Lung (tissue), 12 donors: Measurements from ENCODE around the gene IGSF23. TPM values are rescaled to one million over a fixed set of nuclear protein-coding genes. Genes with fewer than 3 reads are reported as not detected.

ENCODE experiments used
- ATAC-seq: fragments of 200-7000 bp; cut with Tn5 transposase; one replicate; pipeline ENCODE4 v1.9.1; 2020; ENCODE audit warnings: moderate number of reproducible peaks; ENCODE audit not compliant: insufficient read depth, low FRiP score
- DNase-seq, 3 donors: peaks; one replicate each; pipeline ENCODE4 v3.0.0-alpha.2; 2013 to 2017
- H3K27ac ChIP-seq, 2 donors: one replicate each; pipeline ENCODE4 v1.5.1; 2013; ENCODE audit warnings: mild to moderate bottlenecking in 2 of 2, moderate library complexity in 2 of 2, control low read depth in 1 of 2, inconsistent platforms in 1 of 2, low read depth in 1 of 2, low read length in 1 of 2
- H3K27me3 ChIP-seq, 3 donors: one replicate each; pipeline ENCODE4 v1.5.1; 2013; ENCODE audit warnings: low read length in 2 of 3; ENCODE audit not compliant: control insufficient read depth in 3 of 3, insufficient read depth in 3 of 3
- H3K36me3 ChIP-seq, 4 donors: one replicate each; pipeline ENCODE4 v1.5.1; 2013; ENCODE audit warnings: low read length in 4 of 4, mild to moderate bottlenecking in 1 of 4, moderate library complexity in 1 of 4; ENCODE audit not compliant: control insufficient read depth in 4 of 4, insufficient read depth in 4 of 4
- H3K4me1 ChIP-seq, 5 donors: one replicate each; pipeline ENCODE4 v1.5.1; 2013; ENCODE audit warnings: low read length in 5 of 5, mild to moderate bottlenecking in 2 of 5, moderate library complexity in 1 of 5; ENCODE audit not compliant: control insufficient read depth in 5 of 5, insufficient read depth in 5 of 5
- H3K4me3 ChIP-seq: one replicate; pipeline ENCODE4 v1.5.1; 2013; ENCODE audit warnings: mild to moderate bottlenecking, control low read depth, moderate library complexity
- H3K9ac ChIP-seq, 2 donors: one replicate each; pipeline ENCODE4 v1.5.1; 2013; ENCODE audit warnings: low read length in 2 of 2, control low read depth in 1 of 2; ENCODE audit not compliant: insufficient read depth in 1 of 2
- H3K9me3 ChIP-seq, 4 donors: one replicate each; pipeline ENCODE4 v1.5.1; 2013; ENCODE audit warnings: low read length in 3 of 4, mild to moderate bottlenecking in 1 of 4, moderate library complexity in 1 of 4; ENCODE audit not compliant: control insufficient read depth in 4 of 4, insufficient read depth in 3 of 4
- CTCF ChIP-seq: IDR thresholded peaks from 2 replicates; pipeline ENCODE4 v1.5.1; 2012; ENCODE audit warnings: mild to moderate bottlenecking; ENCODE audit errors: control extremely low read depth, extremely low read depth
- WGBS, 2 donors: extraction: QIAGEN DNeasy Blood & Tissue Kit; methylation state at CpG; one replicate each; pipeline ENCODE4 v1.1.7; 2013; 5-methylcytosine and 5-hydroxymethylcytosine counted together
- polyA plus RNA-seq, 2 donors: library from polyadenylated mRNA; stranded (reverse); fragments of 200-250 nt; gene quantifications; one replicate each; pipeline ENCODE4 v1.2.1, GENCODE V29; 2013
- total RNA-seq, 2 donors: library from RNA; depleted of rRNA in 1 of 2; stranded (reverse); fragments of >200 nt in 1 of 2; gene quantifications; one replicate each; pipeline ENCODE4 v1.2.1, GENCODE V29; 2014 to 2021
- donor health status: control.
- donor health status: control.
- donor health status: Bipolar disorder and iron deficiency.
- donor health status: healthy.
- donor health status: DM: yes; HTN: yes; CAD: no.

The IGSF23 gene
- total and polyA plus RNA-seq, 4 donors = not detected

- TF ChIP-seq CTCF = no peak
- DNase-seq = no peak
- no peak for ATAC-seq
- Histone ChIP-seq H3K27ac (no peak overlapping the region), H3K4me1 (peaks cover 0 to 8% (median 4%) of the 10 kb centered on the region in 5 donors), H3K9ac (no peak overlapping the region), H3K27me3 (no peaks in the 10 kb centered on the region), H3K4me3 (no peak overlapping the region), H3K36me3 (no peaks in the 10 kb centered on the region), H3K9me3 (peaks cover 0 to 4% (median 2%) of the 10 kb centered on the region in 4 donors)
Observed at GRCh38 chr19:44598355-44598754, 15.0 kb upstream of the IGSF23 start.

- no peak for TF ChIP-seq CTCF
- no peak overlapping the region for H3K27ac ChIP-seq
- WGBS, 2 donors = 52 to 88% methylated on average over 3 of the region's 3 CpGs
- ATAC-seq = no peak
- H3K36me3 ChIP-seq = no peaks in the 10 kb centered on the region
- peaks cover 0 to 11% (median under 1%) of the 10 kb centered on the region in 5 donors for H3K4me1 ChIP-seq
- DNase-seq = no peak
- H3K4me3 ChIP-seq = no peak overlapping the region
- peaks cover 0 to 4% (median 2%) of the 10 kb centered on the region in 4 donors for H3K9me3 ChIP-seq
- H3K27me3 ChIP-seq = no peaks in the 10 kb centered on the region
- no peak overlapping the region for H3K9ac ChIP-seq
Observed at GRCh38 chr19:44598880-44599279, 14.5 kb upstream of the IGSF23 start.

- no peak for DNase-seq
- WGBS, 2 donors = 76 to 89% methylated on average over 4 of the region's 4 CpGs
Observed at GRCh38 chr19:44600466-44600865, 12.9 kb upstream of the IGSF23 start.

More at GRCh38 chr19:44600466-44600865, 12.9 kb upstream of the IGSF23 start:
- Histone ChIP-seq H3K4me3 (no peak overlapping the region), H3K9me3 (peaks cover 0 to 4% (median 2%) of the 10 kb centered on the region in 4 donors), H3K9ac (no peak overlapping the region), H3K27me3 (no peaks in the 10 kb centered on the region), H3K4me1 (peaks cover 0 to 12% (median 0%) of the 10 kb centered on the region in 5 donors), H3K27ac (no peak overlapping the region), H3K36me3 (no peaks in the 10 kb centered on the region)
- ATAC-seq = no peak
- no peak for TF ChIP-seq CTCF
